ENCODE results near the gene TLE4. TPM values are rescaled to one million over a fixed set of nuclear protein-coding genes. Genes with fewer than 3 reads are reported as not detected.

Gene TLE4
- total RNA-seq, 1 experiment from 2014 or later, result 8.7 TPM

DNA sequence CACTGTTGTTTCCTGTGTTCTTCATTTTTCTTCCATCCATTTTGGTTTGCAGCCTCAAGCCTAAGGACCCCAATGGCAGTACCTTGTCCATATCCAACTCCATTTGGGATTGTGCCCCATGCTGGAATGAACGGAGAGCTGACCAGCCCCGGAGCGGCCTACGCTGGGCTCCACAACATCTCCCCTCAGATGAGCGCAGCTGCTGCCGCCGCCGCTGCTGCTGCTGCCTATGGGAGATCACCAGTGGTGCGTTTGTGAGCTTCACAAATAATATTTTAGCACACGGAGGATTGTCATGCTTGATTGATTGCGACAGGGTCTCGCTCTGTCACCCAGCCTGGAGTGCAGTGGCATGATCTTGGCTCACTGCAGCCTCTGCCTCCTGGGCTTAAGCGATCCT lies 136.8 kb downstream of the TLE4 start:
- Mint-ChIP-seq H3K36me3 (ENCODE audit: insufficient read depth, unreplicated experiment) (peaks cover 39% of the 10 kb centered on the region), H3K9me3 (ENCODE audit: unreplicated experiment) (no peaks in the 10 kb centered on the region), H3K27ac (ENCODE audit: low read depth, unreplicated experiment) (no peak overlapping the region), H3K4me3 (ENCODE audit: unreplicated experiment) (no peak overlapping the region), H3K27me3 (ENCODE audit: insufficient read depth, unreplicated experiment) (no peaks in the 10 kb centered on the region), H3K4me1 (ENCODE audit: insufficient read depth, unreplicated experiment) (no peaks in the 10 kb centered on the region)
- POLR2A ChIA-PET, result interaction anchor here (1.2 kb wide), 1 partner anchor 56 kb away, joined by 3 read pairs; no protein-coding TSS in a partner anchor
- TF ChIP-seq, protein P1, sequence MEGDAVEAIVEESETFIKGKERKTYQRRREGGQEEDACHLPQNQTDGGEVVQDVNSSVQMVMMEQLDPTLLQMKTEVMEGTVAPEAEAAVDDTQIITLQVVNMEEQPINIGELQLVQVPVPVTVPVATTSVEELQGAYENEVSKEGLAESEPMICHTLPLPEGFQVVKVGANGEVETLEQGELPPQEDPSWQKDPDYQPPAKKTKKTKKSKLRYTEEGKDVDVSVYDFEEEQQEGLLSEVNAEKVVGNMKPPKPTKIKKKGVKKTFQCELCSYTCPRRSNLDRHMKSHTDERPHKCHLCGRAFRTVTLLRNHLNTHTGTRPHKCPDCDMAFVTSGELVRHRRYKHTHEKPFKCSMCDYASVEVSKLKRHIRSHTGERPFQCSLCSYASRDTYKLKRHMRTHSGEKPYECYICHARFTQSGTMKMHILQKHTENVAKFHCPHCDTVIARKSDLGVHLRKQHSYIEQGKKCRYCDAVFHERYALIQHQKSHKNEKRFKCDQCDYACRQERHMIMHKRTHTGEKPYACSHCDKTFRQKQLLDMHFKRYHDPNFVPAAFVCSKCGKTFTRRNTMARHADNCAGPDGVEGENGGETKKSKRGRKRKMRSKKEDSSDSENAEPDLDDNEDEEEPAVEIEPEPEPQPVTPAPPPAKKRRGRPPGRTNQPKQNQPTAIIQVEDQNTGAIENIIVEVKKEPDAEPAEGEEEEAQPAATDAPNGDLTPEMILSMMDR (IDR thresholded peaks at IDR 0.05; ENCODE audit: unreplicated experiment), result no peak
- intact Hi-C loops (cut with micrococcal nuclease), result no loop called here
- no peak for DNase-seq (ENCODE audit: unreplicated experiment)
- BruUV-seq (replicated peaks), result no TSS peak
- CTCF ChIA-PET, result no interaction called here

DNA sequence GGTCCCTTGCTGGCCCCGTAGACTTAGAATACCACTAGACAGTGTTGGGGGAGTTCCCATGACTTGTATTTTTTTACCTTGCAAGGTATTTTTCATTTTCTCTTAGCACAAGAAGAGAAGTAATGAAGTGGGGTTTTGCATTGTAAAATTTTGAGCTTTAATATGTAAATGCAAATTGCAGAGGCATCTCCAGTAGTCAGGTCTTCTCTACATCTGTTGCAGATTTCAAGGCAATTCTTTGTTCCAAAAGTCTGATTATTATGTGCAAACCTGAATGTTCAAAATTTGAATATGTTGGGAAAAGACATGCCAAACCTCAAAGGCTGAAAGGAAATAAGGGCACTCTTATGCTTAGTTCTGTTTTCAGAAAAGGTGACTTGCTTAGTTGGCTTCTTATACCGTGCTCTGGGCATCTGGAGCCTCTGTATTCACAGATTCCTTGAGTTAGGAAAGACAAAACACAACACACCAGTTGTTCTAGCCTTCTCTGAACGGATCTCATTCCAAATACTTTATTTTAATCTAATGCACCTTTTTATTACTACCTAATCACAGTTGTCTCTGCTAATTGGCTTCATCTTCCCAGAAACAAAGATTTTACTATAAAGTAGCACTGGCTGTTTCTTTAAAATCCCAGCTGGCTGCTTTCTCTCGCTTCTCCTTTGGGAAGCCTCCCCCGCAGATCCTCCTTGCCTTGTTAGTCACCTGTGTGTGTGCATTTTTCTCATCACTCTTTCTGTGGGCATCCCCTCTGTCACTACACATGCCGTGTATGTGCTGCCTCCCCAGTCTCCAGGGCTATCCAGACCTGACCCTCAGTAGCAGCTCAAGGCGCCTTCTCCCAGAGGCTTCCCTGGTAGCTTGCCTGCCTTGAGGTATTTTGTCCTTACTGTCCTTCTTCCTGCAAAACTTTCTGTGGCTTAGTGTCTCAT lies 138.2 kb downstream of the TLE4 start:
- TF ChIP-seq, protein P1 (IDR thresholded peaks at IDR 0.05; ENCODE audit: unreplicated experiment), result no peak
- Mint-ChIP-seq H3K36me3 (ENCODE audit: insufficient read depth, unreplicated experiment) (peaks cover 37% of the 10 kb centered on the region), H3K4me1 (ENCODE audit: insufficient read depth, unreplicated experiment) (no peaks in the 10 kb centered on the region), H3K9me3 (ENCODE audit: unreplicated experiment) (no peaks in the 10 kb centered on the region), H3K4me3 (ENCODE audit: unreplicated experiment) (no peak overlapping the region), H3K27ac (ENCODE audit: low read depth, unreplicated experiment) (no peak overlapping the region), H3K27me3 (ENCODE audit: insufficient read depth, unreplicated experiment) (no peaks in the 10 kb centered on the region)
- no peak for DNase-seq (ENCODE audit: unreplicated experiment)
- intact Hi-C loops (cut with micrococcal nuclease), result no loop called here
- CTCF ChIA-PET, result no interaction called here
- BruUV-seq (replicated peaks), result no TSS peak
- POLR2A ChIA-PET, result interaction anchor here (0.6 kb wide), 1 partner anchor 73 kb away, joined by 3 read pairs; no protein-coding TSS in a partner anchor

DNA sequence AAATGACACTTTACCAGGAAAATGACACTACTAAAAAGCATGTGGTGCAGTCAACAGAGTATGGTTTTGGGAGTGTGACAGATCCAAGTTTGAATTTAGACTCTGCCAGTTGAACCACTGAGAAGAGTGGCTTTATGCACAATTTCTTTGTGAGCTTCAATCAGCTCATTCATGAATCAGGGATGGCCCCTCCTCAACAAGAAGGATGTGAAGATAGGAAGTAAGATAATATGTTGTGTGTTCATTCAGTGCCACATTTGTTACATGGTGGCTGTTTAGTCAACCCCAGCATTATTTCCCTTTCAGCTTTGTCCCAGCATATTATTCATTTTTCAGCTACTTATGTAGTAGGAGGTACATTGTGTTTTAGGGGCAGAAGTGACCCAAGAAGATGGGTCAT lies 140.1 kb downstream of the TLE4 start:
- no peak overlapping the region for H3K4me3 Mint-ChIP-seq (ENCODE audit: unreplicated experiment)
- H3K27ac Mint-ChIP-seq (ENCODE audit: low read depth, unreplicated experiment), result no peak overlapping the region
- intact Hi-C loops (cut with micrococcal nuclease), result no loop called here
- no peak for DNase-seq (ENCODE audit: unreplicated experiment)
- no peaks in the 10 kb centered on the region for H3K9me3 Mint-ChIP-seq (ENCODE audit: unreplicated experiment)
- TF ChIP-seq, protein P1 (IDR thresholded peaks at IDR 0.05; ENCODE audit: unreplicated experiment), result no peak
- no TSS peak for BruUV-seq (replicated peaks)
- ChIA-PET POLR2A (no interaction called here), CTCF (no interaction called here)
- no peaks in the 10 kb centered on the region for H3K27me3 Mint-ChIP-seq (ENCODE audit: insufficient read depth, unreplicated experiment)
- H3K36me3 Mint-ChIP-seq (ENCODE audit: insufficient read depth, unreplicated experiment), result peaks cover 18% of the 10 kb centered on the region
- H3K4me1 Mint-ChIP-seq (ENCODE audit: insufficient read depth, unreplicated experiment), result no peaks in the 10 kb centered on the region

DNA sequence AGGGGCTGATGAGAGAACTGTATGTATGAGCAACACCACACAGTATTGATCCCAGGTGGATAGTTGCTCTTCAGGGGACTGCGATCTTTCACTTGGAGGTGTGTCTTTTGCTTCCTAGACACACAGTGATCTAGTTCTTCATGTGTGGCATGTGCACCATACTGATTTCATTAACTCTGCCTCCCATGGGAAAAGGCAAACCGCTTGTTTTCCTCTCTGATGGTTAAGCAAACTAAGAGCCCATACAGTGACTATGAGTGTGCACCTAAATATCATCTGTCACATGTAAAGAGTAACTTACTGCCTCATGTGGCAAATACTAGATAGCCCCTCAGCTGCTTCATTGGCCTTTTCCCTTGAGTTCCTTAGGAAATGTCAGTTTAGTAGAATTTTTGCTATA lies 147.3 kb downstream of the TLE4 start:
- TF ChIP-seq, protein P1 (IDR thresholded peaks at IDR 0.05; ENCODE audit: unreplicated experiment), result no peak
- no peak overlapping the region for H3K4me3 Mint-ChIP-seq (ENCODE audit: unreplicated experiment)
- no TSS peak for BruUV-seq (replicated peaks)
- no peaks in the 10 kb centered on the region for H3K27me3 Mint-ChIP-seq (ENCODE audit: insufficient read depth, unreplicated experiment)
- no peak for DNase-seq (ENCODE audit: unreplicated experiment)
- no peak overlapping the region for H3K27ac Mint-ChIP-seq (ENCODE audit: low read depth, unreplicated experiment)
- no peaks in the 10 kb centered on the region for H3K4me1 Mint-ChIP-seq (ENCODE audit: insufficient read depth, unreplicated experiment)
- no peaks in the 10 kb centered on the region for H3K9me3 Mint-ChIP-seq (ENCODE audit: unreplicated experiment)
- H3K36me3 Mint-ChIP-seq (ENCODE audit: insufficient read depth, unreplicated experiment), result peaks cover 39% of the 10 kb centered on the region
- intact Hi-C loops (cut with micrococcal nuclease), result no loop called here
- ChIA-PET CTCF (no interaction called here), POLR2A (interaction anchor here (0.6 to 1.0 kb wide), 2 partner anchors 11 to 184 kb away, joined by 3 to 4 read pairs; no protein-coding TSS in a partner anchor)
